ENCODE data around the gene PNPLA5.

GRCh38 chr22:43910178-43910695, 18.4 kb upstream of the PNPLA5 start:
- no peak for TF ChIP-seq CTCF (IDR thresholded peaks at IDR 0.05; ENCODE audit: insufficient read depth, low read length)
- TF ChIP-seq SPI1 (IDR thresholded peaks at IDR 0.05; ENCODE audit: borderline replicate concordance, low read depth) = no peak
- TF ChIP-seq POLR2AphosphoS5 (IDR thresholded peaks at IDR 0.05; ENCODE audit: low read depth) = no peak
- no peak for TF ChIP-seq REST (IDR thresholded peaks at IDR 0.05; ENCODE audit: insufficient replicate concordance, low read depth)
- TF ChIP-seq GABPA (IDR thresholded peaks at IDR 0.05; ENCODE audit: low read depth) = no peak

All from HL-60 (cell line).